Small intestine (tissue), 7 donors: ENCODE measurements around the gene KCNIP1. TPM values are rescaled to one million over a fixed set of nuclear protein-coding genes. Genes with fewer than 3 reads are reported as not detected.
A peak's percentile ranks its signal among the peaks of the same experiment; 100 is the strongest.

Experiments
- DNase-seq, 2 donors: peaks; one replicate each; pipeline versions ENCODE4 v3.0.0 to v3.0.0-alpha.2; 2013
- FAIRE-seq: peaks from 2 replicates; lab custom pipeline; 2012; peaks lifted over from hg19 to GRCh38; lab: Jason Lieb, UNC
- H3K27ac ChIP-seq, 3 donors: one replicate each; pipeline ENCODE4 v1.5.1; 2013; ENCODE audit warnings: low read length in 2 of 3, mild to moderate bottlenecking in 2 of 3, control low read depth in 1 of 3, inconsistent platforms in 1 of 3, low read depth in 1 of 3, moderate library complexity in 1 of 3
- H3K27me3 ChIP-seq, 3 donors: one replicate each; pipeline ENCODE4 v1.6.1; 2013; ENCODE audit warnings: low read length in 3 of 3, inconsistent platforms in 1 of 3; ENCODE audit not compliant: control insufficient read depth in 3 of 3, insufficient read depth in 3 of 3
- H3K36me3 ChIP-seq, 3 donors: one replicate each; pipeline ENCODE4 v1.6.1; 2013; ENCODE audit warnings: low read length in 3 of 3, inconsistent platforms in 1 of 3, low read depth in 1 of 3, mild to moderate bottlenecking in 1 of 3, moderate library complexity in 1 of 3; ENCODE audit not compliant: control insufficient read depth in 3 of 3, insufficient read depth in 2 of 3
- H3K4me1 ChIP-seq, 3 donors: one replicate each; pipeline ENCODE4 v1.6.1; 2013; ENCODE audit warnings: low read length in 2 of 3, inconsistent platforms in 1 of 3, low read depth in 1 of 3, mild to moderate bottlenecking in 1 of 3, moderate library complexity in 1 of 3; ENCODE audit not compliant: control insufficient read depth in 3 of 3, insufficient read depth in 2 of 3
- H3K4me3 ChIP-seq, 3 donors: one replicate each; pipeline ENCODE4 v1.5.1; 2013; ENCODE audit warnings: low read length in 3 of 3, control low read depth in 1 of 3, inconsistent platforms in 1 of 3, low read depth in 1 of 3, mild to moderate bottlenecking in 1 of 3, moderate library complexity in 1 of 3
- H3K9me3 ChIP-seq, 2 donors: one replicate each; pipeline ENCODE4 v1.6.1; 2013; ENCODE audit warnings: low read depth in 1 of 2, low read length in 1 of 2; ENCODE audit not compliant: control insufficient read depth in 2 of 2, insufficient read depth in 1 of 2
- whole genome bisulfite sequencing, 3 donors: extraction: QIAGEN DNeasy Blood & Tissue Kit; methylation state at CpG; one replicate each; pipeline ENCODE4 v1.1.7; 2013; 5-methylcytosine and 5-hydroxymethylcytosine counted together
- polyA plus RNA-seq, 4 donors: library from polyadenylated mRNA; stranded (reverse) in 3 of 4; unstranded in 1 of 4; fragments of 200-250 nt in 3 of 4; fragments of 120-200 nt in 1 of 4; gene quantifications; one replicate each; pipeline versions ENCODE4 v1.2.1 to v1.2.3, GENCODE V29; 2013
- donor health status: healthy with polysubstance abuse.
- donor health status: control.
- donor health status: control.
- donor health status: Bipolar disorder and iron deficiency.
- donor health status: healthy.

KCNIP1 gene
- polyA plus RNA-seq, 4 donors: 0.21 to 1.0 TPM; not detected in 2

- H3K4me1 ChIP-seq: no peaks in the 10 kb centered on the region
- no peak for DNase-seq
- H3K36me3 ChIP-seq: no peaks in the 10 kb centered on the region
- WGBS, 3 donors: 48 to 69% (median 51%) methylated on average over 4 of the region's 4 CpGs
- no peak overlapping the region for H3K4me3 ChIP-seq
- no peak for FAIRE-seq
- peaks cover 0 to 4% of the 10 kb centered on the region in 2 donors for H3K9me3 ChIP-seq
- no peak overlapping the region for H3K27ac ChIP-seq
- peaks cover 0 to under 1% (median 0%) of the 10 kb centered on the region in 3 donors for H3K27me3 ChIP-seq
Measured at GRCh38 chr5:170573114-170573513, 69.3 kb downstream of the KCNIP1 start.

GRCh38 chr5:170573660-170574059 is 69.8 kb downstream of the KCNIP1 start:
- Histone ChIP-seq H3K27ac (no peak overlapping the region), H3K4me3 (no peak overlapping the region), H3K4me1 (no peaks in the 10 kb centered on the region), H3K9me3 (peaks cover 0 to 4% of the 10 kb centered on the region in 2 donors), H3K36me3 (no peaks in the 10 kb centered on the region), H3K27me3 (peaks cover 0 to 3% (median 0%) of the 10 kb centered on the region in 3 donors)
- DNase-seq: no peak
- no peak for FAIRE-seq
- WGBS, 3 donors: 83 to 86% (median 86%) methylated on average over 1 of the region's 1 CpG

- 75 to 84% (median 77%) methylated on average over 11 of the region's 11 CpGs for WGBS, 3 donors
- Histone ChIP-seq H3K4me1 (no peaks in the 10 kb centered on the region), H3K9me3 (peaks cover 0 to 4% of the 10 kb centered on the region in 2 donors), H3K4me3 (no peak overlapping the region), H3K27ac (no peak overlapping the region), H3K27me3 (peaks cover 0 to 3% (median 0%) of the 10 kb centered on the region in 3 donors), H3K36me3 (no peaks in the 10 kb centered on the region)
- DNase-seq (peak in 1 of 2 donors; percentile 7), FAIRE-seq (no peak)
Measured at GRCh38 chr5:170576602-170577535, 73.0 kb downstream of the KCNIP1 start.

GRCh38 chr5:170579601-170580000 is 75.8 kb downstream of the KCNIP1 start:
- DNase-seq (no peak), FAIRE-seq (no peak)
- Histone ChIP-seq H3K4me1 (no peaks in the 10 kb centered on the region), H3K27ac (no peak overlapping the region), H3K9me3 (peaks cover 0 to 4% of the 10 kb centered on the region in 2 donors), H3K36me3 (no peaks in the 10 kb centered on the region), H3K4me3 (no peak overlapping the region), H3K27me3 (peaks cover 0 to 3% (median 0%) of the 10 kb centered on the region in 3 donors)
- 58 to 73% (median 60%) methylated on average over 3 of the region's 3 CpGs for WGBS, 3 donors

- H3K9me3 ChIP-seq: no peaks in the 10 kb centered on the region
- H3K27me3 ChIP-seq: peaks cover 0 to 3% (median 0%) of the 10 kb centered on the region in 3 donors
- 65 to 80% (median 69%) methylated on average over 1 of the region's 1 CpG for WGBS, 3 donors
Measured at GRCh38 chr5:170581211-170581610, 77.4 kb downstream of the KCNIP1 start.

GRCh38 chr5:170582644-170583330 is 79.0 kb downstream of the KCNIP1 start:
- no peaks in the 10 kb centered on the region for H3K36me3 ChIP-seq
- no peak overlapping the region for H3K27ac ChIP-seq
- FAIRE-seq (no peak), DNase-seq (no peak)
- H3K27me3 ChIP-seq: peaks cover 0 to 3% (median 0%) of the 10 kb centered on the region in 3 donors
- no peak overlapping the region for H3K4me3 ChIP-seq
- peaks cover 0 to 2% of the 10 kb centered on the region in 2 donors for H3K9me3 ChIP-seq
- no peaks in the 10 kb centered on the region for H3K4me1 ChIP-seq
- WGBS, 3 donors: 86 to 90% (median 88%) methylated on average over 6 of the region's 6 CpGs

More at GRCh38 chr5:170581211-170581610, 77.4 kb downstream of the KCNIP1 start:
- DNase-seq: no peak
- H3K27ac ChIP-seq: no peak overlapping the region
- H3K36me3 ChIP-seq: no peaks in the 10 kb centered on the region
- no peaks in the 10 kb centered on the region for H3K4me1 ChIP-seq
- no peak overlapping the region for H3K4me3 ChIP-seq
- no peak for FAIRE-seq

GRCh38 chr5:170584003-170584402 is 80.2 kb downstream of the KCNIP1 start:
- Histone ChIP-seq H3K27me3 (no peaks in the 10 kb centered on the region), H3K9me3 (peaks cover 0 to 2% of the 10 kb centered on the region in 2 donors), H3K27ac (no peak overlapping the region), H3K36me3 (no peaks in the 10 kb centered on the region), H3K4me3 (no peak overlapping the region), H3K4me1 (no peaks in the 10 kb centered on the region)
- no peak for FAIRE-seq
- no peak for DNase-seq
- WGBS, 3 donors: 53 to 77% (median 58%) methylated on average over 4 of the region's 4 CpGs

GRCh38 chr5:170584450-170585058 is 80.7 kb downstream of the KCNIP1 start:
- H3K27ac ChIP-seq: no peak overlapping the region
- peaks cover 0 to 2% of the 10 kb centered on the region in 2 donors for H3K9me3 ChIP-seq
- H3K36me3 ChIP-seq: no peaks in the 10 kb centered on the region
- FAIRE-seq (no peak), DNase-seq (no peak)
- H3K27me3 ChIP-seq: no peaks in the 10 kb centered on the region
- no peak overlapping the region for H3K4me3 ChIP-seq
- no peaks in the 10 kb centered on the region for H3K4me1 ChIP-seq
- WGBS, 3 donors: 50 to 53% (median 53%) methylated on average over 7 of the region's 7 CpGs
